Activated naive CD4-positive, alpha-beta T cell treated with anti-CD3 and anti-CD28 coated beads, Interleukin-2, amount 10 ng/mL, durations not matched to agents 7 days and 5 days (primary cell): ENCODE measurements around the gene OCIAD1.

Experiments
- CTCF ChIA-PET: fragments of 350-600 bp; sonication (Branson Sonifier 250); formaldehyde crosslinking; loops from one replicate; lab custom pipeline; 2021; ENCODE audit warnings: antibody characterized with exemption; lab: Charles Lee
- DNase-seq: peaks from one replicate; pipeline ENCODE4 v3.0.0-alpha.2; 2020
- H3K27ac Mint-ChIP-seq: one replicate; pipeline ENCODE4 v1.8.0; 2021; ENCODE audit warnings: mild to moderate bottlenecking, moderate library complexity, mixed read lengths
- H3K27me3 Mint-ChIP-seq: one replicate; pipeline ENCODE4 v1.8.0; 2021; ENCODE audit warnings: mild to moderate bottlenecking, mixed read lengths
- H3K36me3 Mint-ChIP-seq: one replicate; pipeline ENCODE4 v1.8.0; 2021; ENCODE audit warnings: mixed read lengths
- H3K4me1 Mint-ChIP-seq: one replicate; pipeline ENCODE4 v1.8.0; 2021; ENCODE audit warnings: mixed read lengths
- H3K4me3 Mint-ChIP-seq: one replicate; pipeline ENCODE4 v1.8.0; 2021; ENCODE audit warnings: mild to moderate bottlenecking, moderate library complexity, mixed read lengths
- H3K9me3 Mint-ChIP-seq: one replicate; pipeline ENCODE4 v1.8.0; 2021; ENCODE audit warnings: mixed read lengths

Gene OCIAD1

GRCh38 chr4:48909697-48910096, 78.8 kb downstream of the OCIAD1 start:
- Mint-ChIP-seq H3K9me3 (no peaks in the 10 kb centered on the region), H3K27ac (no peak overlapping the region), H3K4me1 (peaks cover 30% of the 10 kb centered on the region), H3K27me3 (peaks cover 4% of the 10 kb centered on the region), H3K4me3 (no peak overlapping the region), H3K36me3 (peaks cover 9% of the 10 kb centered on the region)
- peak; percentile 37 for DNase-seq
- CTCF ChIA-PET: no interaction called here

- Mint-ChIP-seq H3K36me3 (peaks cover 3% of the 10 kb centered on the region), H3K4me1 (peaks cover 22% of the 10 kb centered on the region)
These were observed 79.6 kb downstream of the OCIAD1 start for GRCh38 chr4:48910511-48910910.

More at GRCh38 chr4:48910511-48910910, 79.6 kb downstream of the OCIAD1 start:
- CTCF ChIA-PET: interaction anchor here (0.6 kb wide), 1 partner anchor 357 kb away, joined by 3 read pairs; no protein-coding TSS in a partner anchor
- peaks cover 8% of the 10 kb centered on the region for H3K27me3 Mint-ChIP-seq
- no peak overlapping the region for H3K4me3 Mint-ChIP-seq
- DNase-seq: no peak
- H3K9me3 Mint-ChIP-seq: no peaks in the 10 kb centered on the region
- no peak overlapping the region for H3K27ac Mint-ChIP-seq
